GM12801 (cell line): ENCODE measurements around the gene GAB1.

ENCODE experiments used
- CTCF ChIP-seq: IDR thresholded peaks from one replicate; pipeline ENCODE4 v1.5.1; 2011; ENCODE audit warnings: control low read depth; ENCODE audit not compliant: insufficient read length; ENCODE audit errors: extremely low read depth

GAB1 gene

GRCh38 chr4:143399113-143399949 is 62.7 kb downstream of the GAB1 start:
- TF ChIP-seq CTCF = no peak

DNA sequence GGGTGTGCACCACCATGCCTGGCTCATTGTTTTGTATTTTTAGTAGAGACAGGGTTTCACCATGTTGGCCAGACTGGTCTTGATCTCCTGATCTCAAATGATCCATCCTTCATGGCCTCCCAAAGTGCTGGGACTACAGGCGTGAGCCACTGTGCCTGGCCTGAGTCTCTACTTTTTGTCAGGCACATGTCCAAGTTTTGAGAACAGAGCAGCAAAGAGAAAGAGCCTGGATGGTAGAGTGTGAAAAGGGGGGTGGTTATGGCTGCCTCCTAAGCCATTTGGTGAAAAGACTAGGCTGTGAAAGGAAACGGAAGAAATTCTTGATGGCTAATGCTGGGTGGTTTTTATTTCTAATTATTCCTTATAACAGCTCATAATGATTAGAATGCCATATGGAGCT is 63.4 kb downstream of the GAB1 start:
- no peak for TF ChIP-seq CTCF

- no peak for TF ChIP-seq CTCF
Measured at GRCh38 chr4:143402776-143403552, 66.3 kb downstream of the GAB1 start.

GRCh38 chr4:143403553-143403820 is 66.8 kb downstream of the GAB1 start:
- TF ChIP-seq CTCF = no peak

GRCh38 chr4:143404555-143404954 is 67.9 kb downstream of the GAB1 start:
- no peak for TF ChIP-seq CTCF

- TF ChIP-seq CTCF = no peak
Measured at GRCh38 chr4:143405075-143405730, 68.5 kb downstream of the GAB1 start.

GRCh38 chr4:143406523-143406922 is 69.8 kb downstream of the GAB1 start:
- no peak for TF ChIP-seq CTCF
